Glutamatergic neuron (in vitro differentiated cells): ENCODE results near the gene ADISSP. TPM values are rescaled to one million over a fixed set of nuclear protein-coding genes. Genes with fewer than 3 reads are reported as not detected.
A peak's percentile ranks its signal among the peaks of the same experiment; 100 is the strongest.

Experiments used
- DNase-seq: peaks from one replicate; pipeline ENCODE4 v3.0.0; 2022
- H3K27ac Mint-ChIP-seq: one replicate; pipeline ENCODE4 v1.8.0; 2020; ENCODE audit warnings: mild to moderate bottlenecking, mixed read lengths, inconsistent platforms; ENCODE audit not compliant: unreplicated experiment
- H3K27me3 Mint-ChIP-seq: one replicate; pipeline ENCODE4 v1.8.0; 2020; ENCODE audit warnings: mild to moderate bottlenecking, moderate library complexity, mixed read lengths, inconsistent platforms; ENCODE audit not compliant: unreplicated experiment
- H3K36me3 Mint-ChIP-seq: one replicate; pipeline ENCODE4 v1.8.0; 2020; ENCODE audit warnings: mild to moderate bottlenecking, mixed read lengths, inconsistent platforms; ENCODE audit not compliant: unreplicated experiment
- H3K4me1 Mint-ChIP-seq: one replicate; pipeline ENCODE4 v1.8.0; 2020; ENCODE audit warnings: mild to moderate bottlenecking, low read depth, mixed read lengths, inconsistent platforms; ENCODE audit not compliant: unreplicated experiment
- H3K4me3 Mint-ChIP-seq: one replicate; pipeline ENCODE4 v1.8.0; 2020; ENCODE audit warnings: mild to moderate bottlenecking, mixed read lengths, inconsistent platforms; ENCODE audit not compliant: unreplicated experiment
- H3K9me3 Mint-ChIP-seq: one replicate; pipeline ENCODE4 v1.8.0; 2020; ENCODE audit warnings: mild to moderate bottlenecking, moderate library complexity, mixed read lengths, inconsistent platforms; ENCODE audit not compliant: unreplicated experiment
- total RNA-seq: library from RNA; stranded (reverse); fragmentation: NEBNext Ultra II Directional; extraction: Animal tissue kit (Norgen Biotek cat#: 25700); gene quantifications from one replicate; pipeline ENCODE4 v1.2.1, GENCODE V29; 2021; ENCODE audit not compliant: unreplicated experiment
- TF ChIP-seq, protein P1 (sequence below): fragments of 200-600 bp; sonication (generic); IDR thresholded peaks from one replicate; pipeline ENCODE4 v1.5.0; 2021; ENCODE audit not compliant: partially characterized antibody, unreplicated experiment

ADISSP gene
- total RNA-seq, 1 donor from 2014 or later = 54.6 TPM

DNA sequence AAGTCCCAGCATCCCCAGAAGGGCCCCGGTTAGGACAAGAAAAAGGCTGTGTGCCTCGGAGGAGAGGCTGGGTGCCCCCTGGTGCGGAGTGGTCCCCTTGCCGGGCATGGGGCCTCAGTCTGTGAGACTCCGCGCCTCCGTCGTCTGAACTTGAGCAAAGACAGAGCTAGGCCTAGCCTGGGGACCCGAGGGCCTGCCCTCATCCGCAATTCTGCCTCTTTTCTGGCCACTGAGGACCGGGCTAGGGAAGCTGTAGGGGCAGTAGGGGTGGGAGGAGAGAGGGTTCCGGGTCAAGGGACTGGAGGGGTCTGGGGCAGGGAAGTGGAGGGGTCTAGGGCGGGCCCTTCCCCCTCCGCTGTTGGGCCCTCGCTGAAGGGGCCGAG lies 35.6 kb downstream of the ADISSP start:
- DNase-seq = no peak
- Mint-ChIP-seq H3K27ac (no peak overlapping the region), H3K4me1 (peaks cover 6% of the 10 kb centered on the region), H3K27me3 (peaks cover 13% of the 10 kb centered on the region), H3K36me3 (no peaks in the 10 kb centered on the region), H3K4me3 (no peak overlapping the region), H3K9me3 (peaks cover 5% of the 10 kb centered on the region)
- TF ChIP-seq, protein P1, sequence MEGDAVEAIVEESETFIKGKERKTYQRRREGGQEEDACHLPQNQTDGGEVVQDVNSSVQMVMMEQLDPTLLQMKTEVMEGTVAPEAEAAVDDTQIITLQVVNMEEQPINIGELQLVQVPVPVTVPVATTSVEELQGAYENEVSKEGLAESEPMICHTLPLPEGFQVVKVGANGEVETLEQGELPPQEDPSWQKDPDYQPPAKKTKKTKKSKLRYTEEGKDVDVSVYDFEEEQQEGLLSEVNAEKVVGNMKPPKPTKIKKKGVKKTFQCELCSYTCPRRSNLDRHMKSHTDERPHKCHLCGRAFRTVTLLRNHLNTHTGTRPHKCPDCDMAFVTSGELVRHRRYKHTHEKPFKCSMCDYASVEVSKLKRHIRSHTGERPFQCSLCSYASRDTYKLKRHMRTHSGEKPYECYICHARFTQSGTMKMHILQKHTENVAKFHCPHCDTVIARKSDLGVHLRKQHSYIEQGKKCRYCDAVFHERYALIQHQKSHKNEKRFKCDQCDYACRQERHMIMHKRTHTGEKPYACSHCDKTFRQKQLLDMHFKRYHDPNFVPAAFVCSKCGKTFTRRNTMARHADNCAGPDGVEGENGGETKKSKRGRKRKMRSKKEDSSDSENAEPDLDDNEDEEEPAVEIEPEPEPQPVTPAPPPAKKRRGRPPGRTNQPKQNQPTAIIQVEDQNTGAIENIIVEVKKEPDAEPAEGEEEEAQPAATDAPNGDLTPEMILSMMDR = no peak

DNA sequence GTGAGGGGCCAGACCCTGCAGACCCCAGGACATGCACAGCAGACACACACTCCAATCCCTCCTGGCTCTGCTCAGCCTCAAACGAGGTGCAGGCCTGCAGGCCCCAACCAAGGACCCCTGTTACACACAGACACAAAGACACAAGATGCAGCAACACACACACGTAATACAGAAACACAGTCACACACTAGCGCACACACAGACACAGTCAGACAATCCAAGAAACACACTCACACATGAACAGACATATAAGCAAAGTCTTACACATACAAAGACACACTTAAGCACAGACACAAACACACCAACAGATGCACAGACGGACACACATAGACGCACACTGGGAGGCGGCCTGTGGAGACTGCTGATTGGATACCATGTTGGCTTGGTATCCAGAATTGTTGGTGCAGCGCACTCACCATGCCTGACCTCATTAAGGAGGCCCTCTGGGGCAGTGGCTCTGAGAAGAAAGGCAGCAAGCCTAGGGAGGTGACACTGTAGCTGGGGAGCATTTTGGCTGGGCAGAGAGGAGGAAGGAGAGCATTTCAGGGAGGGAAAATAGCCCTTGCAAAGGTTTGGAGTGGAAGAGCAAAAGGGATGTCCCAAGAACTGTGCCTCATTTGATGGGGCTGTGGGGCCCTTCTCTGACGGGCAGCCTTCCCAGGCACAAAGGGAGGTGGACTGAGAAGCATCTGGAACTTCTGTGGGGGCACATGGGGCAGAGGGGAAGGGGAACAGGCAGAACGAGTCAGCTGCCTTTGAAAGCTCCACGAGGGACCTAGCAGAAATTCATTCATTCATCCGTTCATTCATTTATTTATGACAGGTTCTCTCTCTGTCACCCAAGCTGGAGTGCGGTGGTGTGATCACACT lies 36.5 kb downstream of the ADISSP start:
- peak overlapping the region; percentile 14 for H3K27ac Mint-ChIP-seq
- no peaks in the 10 kb centered on the region for H3K36me3 Mint-ChIP-seq
- TF ChIP-seq, protein P1 = no peak
- DNase-seq = no peak
- H3K4me1 Mint-ChIP-seq = peaks cover 6% of the 10 kb centered on the region
- peaks cover 5% of the 10 kb centered on the region for H3K9me3 Mint-ChIP-seq
- no peak overlapping the region for H3K4me3 Mint-ChIP-seq
- peaks cover 14% of the 10 kb centered on the region for H3K27me3 Mint-ChIP-seq

DNA sequence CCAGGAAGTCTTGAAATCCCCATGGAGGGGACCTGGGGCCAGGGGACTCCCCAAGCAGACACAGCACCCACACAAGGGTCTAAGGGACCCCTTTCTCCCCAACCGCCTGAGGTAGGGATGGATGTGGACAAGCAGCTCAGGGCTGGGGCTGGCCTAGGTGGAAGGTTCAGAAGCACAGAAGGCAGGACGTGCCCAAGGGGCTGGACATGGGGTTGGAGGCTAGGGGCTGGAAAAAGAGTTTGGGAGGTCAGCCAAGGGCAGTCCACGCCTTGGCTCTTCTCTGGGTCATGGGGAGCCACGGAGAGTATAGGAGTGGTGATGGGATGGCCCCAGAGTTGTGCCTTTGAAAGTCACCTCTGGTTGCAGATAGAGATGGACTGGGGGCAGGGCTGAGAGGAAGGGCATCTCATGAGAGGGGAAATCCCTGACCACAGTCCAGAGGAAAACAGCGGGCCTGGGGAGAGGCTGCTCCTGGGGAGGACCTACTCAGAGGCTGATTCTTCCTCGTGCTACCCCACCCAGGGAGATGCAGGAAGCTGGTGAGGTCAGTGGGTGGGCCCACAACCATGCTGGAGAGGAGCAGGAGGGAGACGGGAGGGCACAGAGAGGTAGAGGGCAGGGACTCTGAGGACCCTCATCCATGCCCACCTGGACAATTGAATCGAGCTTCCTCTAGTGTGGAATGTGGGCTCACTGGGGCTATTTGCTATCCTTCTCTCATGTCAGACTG lies 37.6 kb downstream of the ADISSP start:
- Mint-ChIP-seq H3K4me3 (no peak overlapping the region), H3K9me3 (peaks cover 5% of the 10 kb centered on the region), H3K36me3 (no peaks in the 10 kb centered on the region), H3K27ac (no peak overlapping the region), H3K4me1 (peaks cover 7% of the 10 kb centered on the region), H3K27me3 (peaks cover 17% of the 10 kb centered on the region)
- TF ChIP-seq, protein P1 = no peak
- DNase-seq = no peak

DNA sequence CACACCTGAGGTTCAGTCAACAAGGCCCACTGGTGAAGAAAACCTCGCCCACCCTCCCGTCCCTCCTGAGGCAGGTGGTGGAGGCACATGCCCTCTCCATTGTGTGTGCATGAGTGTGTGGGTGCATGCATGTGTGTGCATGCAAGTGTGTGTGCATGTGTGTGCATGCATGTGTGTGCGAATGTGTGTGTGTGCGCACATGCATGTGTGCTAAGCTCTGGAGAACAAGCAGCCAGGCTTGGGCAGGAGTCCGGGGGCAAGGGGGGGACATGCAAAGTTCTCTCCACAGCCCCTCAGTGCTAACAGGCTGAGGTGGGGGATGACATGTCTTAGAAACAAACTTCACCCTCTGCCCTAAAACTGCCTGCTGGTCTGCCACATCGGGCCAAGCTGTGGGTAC lies 38.2 kb downstream of the ADISSP start:
- TF ChIP-seq, protein P1 = no peak
- no peak for DNase-seq
- peaks cover 7% of the 10 kb centered on the region for H3K4me1 Mint-ChIP-seq
- H3K36me3 Mint-ChIP-seq = no peaks in the 10 kb centered on the region
- no peak overlapping the region for H3K27ac Mint-ChIP-seq
- H3K9me3 Mint-ChIP-seq = peaks cover 5% of the 10 kb centered on the region
- H3K4me3 Mint-ChIP-seq = no peak overlapping the region
- H3K27me3 Mint-ChIP-seq = peaks cover 15% of the 10 kb centered on the region

DNA sequence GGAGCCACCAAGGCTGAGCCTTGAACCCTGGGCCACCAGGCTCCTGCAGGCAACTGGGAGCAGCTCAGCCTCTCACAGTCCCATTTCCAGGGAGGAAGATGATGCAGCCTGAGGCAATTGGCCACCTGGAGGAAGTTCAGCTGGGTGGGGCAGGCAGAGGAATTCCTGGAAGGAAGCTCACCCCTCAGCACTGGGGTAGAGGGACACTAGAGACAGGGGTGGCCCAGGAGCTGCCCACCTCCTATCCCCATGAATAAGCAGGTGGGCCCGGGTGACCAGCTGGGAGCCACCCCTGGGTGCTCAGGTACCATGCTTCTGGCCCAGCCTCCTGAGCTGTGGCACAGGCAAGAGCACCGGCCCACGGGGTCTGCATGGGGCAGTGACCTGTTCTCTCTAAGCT lies 38.7 kb downstream of the ADISSP start:
- peaks cover 5% of the 10 kb centered on the region for H3K9me3 Mint-ChIP-seq
- TF ChIP-seq, protein P1 = no peak
- DNase-seq = no peak
- no peak overlapping the region for H3K27ac Mint-ChIP-seq
- no peaks in the 10 kb centered on the region for H3K36me3 Mint-ChIP-seq
- H3K4me3 Mint-ChIP-seq = no peak overlapping the region
- H3K27me3 Mint-ChIP-seq = peaks cover 14% of the 10 kb centered on the region
- H3K4me1 Mint-ChIP-seq = peaks cover 7% of the 10 kb centered on the region
